Kidney epithelial cell (primary cell): Measurements from ENCODE around the gene PDE6G. TPM values are rescaled to one million over a fixed set of nuclear protein-coding genes. Genes with fewer than 3 reads are reported as not detected.
A peak's percentile ranks its signal among the peaks of the same experiment; 100 is the strongest.

Experiments used
- DNase-seq: peaks from one replicate; pipeline ENCODE4 v3.0.0-alpha.2; 2010; ENCODE audit warnings: low read depth
- H3K27me3 ChIP-seq: 2 replicates; pipeline ENCODE4 v1.6.0; 2011; ENCODE audit warnings: low read length; ENCODE audit not compliant: control insufficient read depth, insufficient read depth
- H3K36me3 ChIP-seq: 2 replicates; pipeline ENCODE4 v1.5.1; 2011; ENCODE audit warnings: low read length; ENCODE audit not compliant: control insufficient read depth, insufficient read depth
- H3K4me3 ChIP-seq: 2 replicates; pipeline ENCODE4 v1.5.1; 2011; ENCODE audit warnings: low read depth, mild to moderate bottlenecking, control low read depth, low read length
- CTCF ChIP-seq: IDR thresholded peaks from 2 replicates; pipeline ENCODE4 v1.5.1; 2011; ENCODE audit warnings: mild to moderate bottlenecking, moderate library complexity, low read length, control low read depth, inconsistent platforms; ENCODE audit not compliant: insufficient read depth, poor library complexity, severe bottlenecking
- total RNA-seq: library from RNA; depleted of rRNA; stranded (reverse); fragments of >200 nt; gene quantifications from 2 replicates; pipeline ENCODE4 v1.2.3, GENCODE V29; 2015

PDE6G gene
- total RNA-seq, 1 donor from 2014 or later: 2.2 TPM

DNA sequence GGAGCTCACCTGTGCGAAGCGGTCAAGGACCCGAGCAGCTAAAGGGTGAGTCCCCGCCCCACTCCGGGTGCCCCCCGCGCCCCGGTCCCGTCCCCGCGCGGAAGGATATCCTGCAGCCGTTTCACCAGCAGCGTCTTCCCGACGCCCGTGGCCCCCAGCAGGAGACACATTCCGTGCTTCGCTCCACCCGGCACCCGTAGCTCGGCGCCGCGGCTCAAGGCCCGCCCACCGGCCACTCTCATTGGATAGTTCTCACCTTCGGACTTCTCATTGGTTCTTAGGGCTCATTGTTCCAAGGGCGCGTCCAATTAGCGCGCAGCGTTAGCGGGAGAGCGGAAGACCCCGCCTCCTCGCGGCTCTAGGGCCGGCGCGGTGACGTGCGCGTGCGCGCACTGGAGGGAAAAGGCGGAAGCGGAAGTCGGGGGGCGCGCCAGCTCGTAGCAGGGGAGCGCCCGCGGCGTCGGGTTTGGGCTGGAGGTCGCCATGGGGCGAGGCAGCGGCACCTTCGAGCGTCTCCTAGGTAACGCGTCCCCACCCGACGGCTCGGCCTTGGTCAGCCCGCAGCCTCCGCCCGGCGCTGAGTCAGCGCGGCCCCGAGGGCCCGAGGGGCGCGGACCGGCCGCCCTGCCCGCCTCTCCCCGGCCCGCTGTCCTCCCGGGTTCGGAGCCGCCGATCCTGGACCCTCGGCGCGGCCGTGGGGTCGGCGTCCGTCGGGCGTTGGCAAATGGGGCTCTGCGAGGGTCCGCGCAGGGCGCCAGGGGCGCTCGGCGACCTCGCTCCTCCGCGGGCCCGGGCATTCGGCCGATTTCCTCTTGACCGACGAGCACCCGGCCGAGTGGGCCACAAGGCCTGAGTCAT lies 27.5 kb upstream of the PDE6G start, which contains the start of the genes ARL16 and HGS:
ARL16 (minus strand) TSS at position 214 of the 858 bp plus-strand sequence; CDS start at position 170, 44 bp downstream.
HGS (plus strand) TSS at position 428 of the 858 bp plus-strand sequence; CDS start at position 484, 56 bp downstream.
- Histone ChIP-seq H3K36me3 (peaks cover 2% of the 10 kb centered on the region), H3K27me3 (no peaks in the 10 kb centered on the region), H3K4me3 (peak within 1 kb of the TSS; percentile 96)
- DNase-seq: peak; percentile 90
- TF ChIP-seq CTCF: no peak

GRCh38 chr17:81683208-81683583 lies 26.9 kb upstream of the PDE6G start:
- no peak for TF ChIP-seq CTCF
- Histone ChIP-seq H3K27me3 (no peaks in the 10 kb centered on the region), H3K36me3 (peaks cover 2% of the 10 kb centered on the region), H3K4me3 (peak overlapping the region; percentile 96)
- no peak for DNase-seq

DNA sequence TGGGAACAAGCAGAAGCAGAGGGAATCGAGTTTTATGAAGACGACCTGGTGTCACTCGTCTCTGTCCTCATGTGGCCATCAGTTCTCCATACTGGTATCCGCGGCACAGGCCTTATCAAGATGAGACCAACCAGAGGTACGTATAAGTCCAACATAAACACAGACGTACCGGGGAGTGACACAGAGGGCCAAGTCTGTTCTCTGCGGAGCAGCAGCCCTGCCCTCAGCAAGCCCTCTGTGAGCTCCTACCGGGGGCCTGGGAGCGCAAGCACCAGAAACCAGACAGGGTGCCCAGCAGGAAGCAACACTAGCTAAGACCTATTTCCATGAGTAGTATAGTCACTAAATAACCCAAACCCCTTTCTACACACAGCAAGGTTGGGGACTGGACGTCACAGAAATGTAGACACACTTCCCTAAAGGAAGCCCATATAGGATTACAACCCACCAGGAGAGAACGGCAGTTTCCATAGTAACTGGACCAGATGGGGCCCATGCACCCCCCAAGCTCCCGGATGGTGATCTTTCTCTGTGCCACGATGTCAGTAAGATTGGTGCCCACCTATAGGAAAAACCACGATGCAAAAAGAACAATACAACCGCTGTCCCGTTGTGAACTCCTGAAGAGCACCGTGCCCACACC lies 26.3 kb upstream of the PDE6G start:
- Histone ChIP-seq H3K36me3 (peaks cover 2% of the 10 kb centered on the region), H3K27me3 (no peaks in the 10 kb centered on the region), H3K4me3 (peak overlapping the region; percentile 96)
- DNase-seq: no peak
- no peak for TF ChIP-seq CTCF

GRCh38 chr17:81681672-81682071 lies 25.3 kb upstream of the PDE6G start:
- H3K36me3 ChIP-seq: peaks cover 2% of the 10 kb centered on the region
- no peaks in the 10 kb centered on the region for H3K27me3 ChIP-seq
- no peak overlapping the region for H3K4me3 ChIP-seq
- peak; percentile 31 for DNase-seq
- TF ChIP-seq CTCF: no peak

DNA sequence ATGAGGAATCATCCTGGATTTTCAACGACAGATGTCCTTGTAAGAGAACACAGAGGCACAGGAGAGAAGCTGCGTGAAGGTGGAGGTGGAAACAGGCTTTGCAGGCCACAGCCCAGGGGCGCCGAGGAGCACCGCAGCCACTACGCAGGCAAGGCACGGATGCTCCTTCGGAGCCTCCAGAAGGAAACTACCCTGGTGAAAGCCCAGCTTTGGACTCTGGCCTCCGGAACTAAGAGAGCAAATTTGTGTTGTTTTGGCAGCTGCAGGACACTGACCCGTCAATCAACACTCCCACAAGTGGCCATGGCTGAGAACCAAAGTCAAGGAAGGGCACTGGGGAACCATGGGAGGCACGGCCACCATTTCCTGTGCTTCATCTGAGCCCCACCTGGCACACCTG lies 23.8 kb upstream of the PDE6G start:
- H3K36me3 ChIP-seq: no peaks in the 10 kb centered on the region
- no peak for DNase-seq
- no peaks in the 10 kb centered on the region for H3K27me3 ChIP-seq
- no peak for TF ChIP-seq CTCF
- no peak overlapping the region for H3K4me3 ChIP-seq
